PC-3 (cell line): ENCODE measurements around the gene RALGPS1.

Experiments
- CTCF ChIP-seq: fragments of 300-600 bp; sonication (generic); conservative IDR thresholded peaks from 2 replicates; pipeline ENCODE4 v1.5.1; 2017; ENCODE audit warnings: antibody characterized with exemption, low read depth, mild to moderate bottlenecking, low read length
- EZH2 ChIP-seq: fragments of 300-600 bp; sonication (generic); IDR thresholded peaks from one replicate; pipeline ENCODE4 v1.6.1; 2017; ENCODE audit warnings: antibody characterized with exemption, mild to moderate bottlenecking, low read length; ENCODE audit not compliant: unreplicated experiment
- EZH2phosphoT487 ChIP-seq: fragments of 300-600 bp; sonication (generic); IDR thresholded peaks from 2 replicates; pipeline ENCODE4 v1.6.1; 2018; ENCODE audit warnings: mild to moderate bottlenecking, antibody characterized with exemption, low read length, borderline replicate concordance

- TF ChIP-seq CTCF (no peak), EZH2 (no peak), EZH2phosphoT487 (no peak)
These were observed 25.2 kb downstream of the RALGPS1 start for GRCh38 chr9:126939821-126940221.
